Neural crest cell (in vitro differentiated cells): Measurements from ENCODE around the gene GIMAP8. TPM values are rescaled to one million over a fixed set of nuclear protein-coding genes. Genes with fewer than 3 reads are reported as not detected.
A peak's percentile ranks its signal among the peaks of the same experiment; 100 is the strongest.

Experiments
- DNase-seq: peaks from one replicate; pipeline ENCODE4 v3.0.0; 2021; ENCODE audit warnings: low read depth, mixed read lengths, low spot score
- H3K27ac Mint-ChIP-seq: one replicate; pipeline ENCODE4 v1.8.0; 2021; ENCODE audit warnings: mild to moderate bottlenecking, mixed read lengths; ENCODE audit not compliant: unreplicated experiment
- H3K27me3 Mint-ChIP-seq: 2 replicates; pipeline ENCODE4 v1.8.0; 2021; ENCODE audit warnings: low read depth, mild to moderate bottlenecking, mixed read lengths
- H3K36me3 Mint-ChIP-seq: 2 replicates; pipeline ENCODE4 v1.8.0; 2021; ENCODE audit warnings: low read depth, mild to moderate bottlenecking, mixed read lengths
- H3K4me1 Mint-ChIP-seq: 2 replicates; pipeline ENCODE4 v1.8.0; 2021; ENCODE audit warnings: mixed read lengths
- H3K4me3 Mint-ChIP-seq: one replicate; pipeline ENCODE4 v1.8.0; 2021; ENCODE audit warnings: mild to moderate bottlenecking, mixed read lengths
- H3K9me3 Mint-ChIP-seq: 2 replicates; pipeline ENCODE4 v1.8.0; 2021; ENCODE audit warnings: mixed read lengths
- total RNA-seq: library from RNA; stranded (reverse); gene quantifications from 2 replicates; pipeline ENCODE4 v1.2.1, GENCODE V29; 2021
- TF ChIP-seq, protein P1 (sequence below): fragments of 200-600 bp; sonication (generic); conservative IDR thresholded peaks from 2 replicates; pipeline ENCODE4 v1.5.0; 2021; ENCODE audit warnings: antibody characterized with exemption, mild to moderate bottlenecking

Gene GIMAP8
- total RNA-seq, 1 donor from 2014 or later: not detected

GRCh38 chr7:150458235-150458634 lies 7.8 kb downstream of the GIMAP8 start:
- DNase-seq: no peak
- Mint-ChIP-seq H3K27ac (peak overlapping the region; percentile 79), H3K36me3 (peaks cover 5% of the 10 kb centered on the region), H3K4me3 (no peak overlapping the region), H3K27me3 (peaks cover 5% of the 10 kb centered on the region), H3K4me1 (no peaks in the 10 kb centered on the region), H3K9me3 (peaks cover 31% of the 10 kb centered on the region)
- TF ChIP-seq, protein P1, sequence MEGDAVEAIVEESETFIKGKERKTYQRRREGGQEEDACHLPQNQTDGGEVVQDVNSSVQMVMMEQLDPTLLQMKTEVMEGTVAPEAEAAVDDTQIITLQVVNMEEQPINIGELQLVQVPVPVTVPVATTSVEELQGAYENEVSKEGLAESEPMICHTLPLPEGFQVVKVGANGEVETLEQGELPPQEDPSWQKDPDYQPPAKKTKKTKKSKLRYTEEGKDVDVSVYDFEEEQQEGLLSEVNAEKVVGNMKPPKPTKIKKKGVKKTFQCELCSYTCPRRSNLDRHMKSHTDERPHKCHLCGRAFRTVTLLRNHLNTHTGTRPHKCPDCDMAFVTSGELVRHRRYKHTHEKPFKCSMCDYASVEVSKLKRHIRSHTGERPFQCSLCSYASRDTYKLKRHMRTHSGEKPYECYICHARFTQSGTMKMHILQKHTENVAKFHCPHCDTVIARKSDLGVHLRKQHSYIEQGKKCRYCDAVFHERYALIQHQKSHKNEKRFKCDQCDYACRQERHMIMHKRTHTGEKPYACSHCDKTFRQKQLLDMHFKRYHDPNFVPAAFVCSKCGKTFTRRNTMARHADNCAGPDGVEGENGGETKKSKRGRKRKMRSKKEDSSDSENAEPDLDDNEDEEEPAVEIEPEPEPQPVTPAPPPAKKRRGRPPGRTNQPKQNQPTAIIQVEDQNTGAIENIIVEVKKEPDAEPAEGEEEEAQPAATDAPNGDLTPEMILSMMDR: no peak

GRCh38 chr7:150458756-150459155 lies 8.3 kb downstream of the GIMAP8 start:
- DNase-seq: no peak
- Mint-ChIP-seq H3K27me3 (peaks cover 5% of the 10 kb centered on the region), H3K9me3 (peaks cover 33% of the 10 kb centered on the region), H3K27ac (no peak overlapping the region), H3K4me3 (no peak overlapping the region), H3K4me1 (no peaks in the 10 kb centered on the region), H3K36me3 (peaks cover 5% of the 10 kb centered on the region)
- TF ChIP-seq, protein P1: no peak

DNA sequence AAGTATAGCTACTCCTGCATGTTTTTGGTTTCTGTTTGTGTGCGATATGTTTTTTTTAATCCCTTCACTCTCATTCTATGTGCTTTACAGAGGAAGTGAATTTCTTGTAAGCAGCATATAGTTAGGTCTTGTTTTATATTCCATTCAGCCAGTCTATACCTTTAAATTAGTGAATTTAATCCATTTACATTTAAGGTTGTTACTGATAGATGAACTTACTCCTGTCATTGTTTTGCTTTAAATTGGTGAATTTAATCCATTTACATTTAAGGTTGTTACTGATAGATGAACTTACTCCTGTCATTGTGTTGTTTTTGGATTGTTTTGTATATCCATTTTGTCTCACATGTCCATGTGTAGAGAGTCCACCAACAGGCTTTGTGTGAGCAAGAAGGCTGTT lies 11.1 kb downstream of the GIMAP8 start:
- peaks cover 30% of the 10 kb centered on the region for H3K9me3 Mint-ChIP-seq
- TF ChIP-seq, protein P1: no peak
- H3K4me1 Mint-ChIP-seq: no peaks in the 10 kb centered on the region
- H3K4me3 Mint-ChIP-seq: no peak overlapping the region
- peaks cover 5% of the 10 kb centered on the region for H3K36me3 Mint-ChIP-seq
- H3K27me3 Mint-ChIP-seq: peaks cover 6% of the 10 kb centered on the region
- no peak overlapping the region for H3K27ac Mint-ChIP-seq
- no peak for DNase-seq

GRCh38 chr7:150462413-150462812 lies 12.0 kb downstream of the GIMAP8 start:
- H3K4me1 Mint-ChIP-seq: no peaks in the 10 kb centered on the region
- H3K4me3 Mint-ChIP-seq: no peak overlapping the region
- H3K36me3 Mint-ChIP-seq: peaks cover 5% of the 10 kb centered on the region
- TF ChIP-seq, protein P1: no peak
- peaks cover 30% of the 10 kb centered on the region for H3K9me3 Mint-ChIP-seq
- no peak for DNase-seq
- H3K27ac Mint-ChIP-seq: no peak overlapping the region
- peaks cover 11% of the 10 kb centered on the region for H3K27me3 Mint-ChIP-seq

DNA sequence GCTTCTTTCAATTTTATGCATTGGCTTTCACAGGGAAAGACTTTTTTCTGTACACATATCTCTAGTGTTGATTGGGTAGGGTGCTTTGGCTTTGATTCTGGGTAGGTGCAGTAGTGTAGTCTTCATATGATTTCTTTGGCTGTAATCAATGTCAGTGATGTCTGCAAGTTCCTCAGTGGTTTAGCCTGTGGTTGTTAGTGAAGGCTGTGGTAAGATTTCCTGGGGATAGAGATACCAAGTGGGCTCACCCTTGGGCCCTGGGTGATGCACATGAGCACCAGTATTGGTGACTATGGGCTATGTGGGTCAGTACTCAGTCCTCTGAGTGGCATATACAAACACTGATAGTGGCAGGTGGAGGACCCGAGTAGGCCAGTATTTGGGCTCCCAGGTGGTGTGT lies 13.0 kb downstream of the GIMAP8 start:
- no peak for DNase-seq
- Mint-ChIP-seq H3K4me3 (no peak overlapping the region), H3K27ac (no peak overlapping the region), H3K36me3 (peaks cover 5% of the 10 kb centered on the region), H3K4me1 (no peaks in the 10 kb centered on the region), H3K27me3 (peaks cover 18% of the 10 kb centered on the region), H3K9me3 (peaks cover 26% of the 10 kb centered on the region)
- TF ChIP-seq, protein P1: no peak

DNA sequence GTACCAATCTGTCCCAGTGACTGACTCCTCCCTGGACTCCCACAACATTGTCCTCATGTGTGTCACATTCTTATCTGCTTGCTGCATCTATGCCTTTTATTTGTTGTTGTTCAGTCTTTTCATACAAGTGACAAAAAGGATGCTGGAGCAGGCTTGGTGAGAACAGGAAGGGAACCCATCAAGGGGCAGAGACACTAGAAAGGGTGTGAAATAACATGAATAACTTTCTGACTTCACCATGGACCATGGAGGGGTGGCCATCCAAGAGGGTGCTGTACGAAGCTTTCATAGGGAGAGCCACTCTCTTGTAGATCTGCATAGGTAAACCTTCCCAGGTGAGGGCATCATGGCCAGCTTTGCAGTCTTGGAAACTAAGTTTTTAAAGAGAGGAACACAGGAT lies 14.5 kb downstream of the GIMAP8 start:
- TF ChIP-seq, protein P1: no peak
- no peak overlapping the region for H3K27ac Mint-ChIP-seq
- H3K4me3 Mint-ChIP-seq: no peak overlapping the region
- H3K9me3 Mint-ChIP-seq: peaks cover 24% of the 10 kb centered on the region
- peaks cover 5% of the 10 kb centered on the region for H3K36me3 Mint-ChIP-seq
- no peak for DNase-seq
- no peaks in the 10 kb centered on the region for H3K4me1 Mint-ChIP-seq
- H3K27me3 Mint-ChIP-seq: peaks cover 24% of the 10 kb centered on the region
